Measurements from ENCODE around the gene SYN1.

DNA sequence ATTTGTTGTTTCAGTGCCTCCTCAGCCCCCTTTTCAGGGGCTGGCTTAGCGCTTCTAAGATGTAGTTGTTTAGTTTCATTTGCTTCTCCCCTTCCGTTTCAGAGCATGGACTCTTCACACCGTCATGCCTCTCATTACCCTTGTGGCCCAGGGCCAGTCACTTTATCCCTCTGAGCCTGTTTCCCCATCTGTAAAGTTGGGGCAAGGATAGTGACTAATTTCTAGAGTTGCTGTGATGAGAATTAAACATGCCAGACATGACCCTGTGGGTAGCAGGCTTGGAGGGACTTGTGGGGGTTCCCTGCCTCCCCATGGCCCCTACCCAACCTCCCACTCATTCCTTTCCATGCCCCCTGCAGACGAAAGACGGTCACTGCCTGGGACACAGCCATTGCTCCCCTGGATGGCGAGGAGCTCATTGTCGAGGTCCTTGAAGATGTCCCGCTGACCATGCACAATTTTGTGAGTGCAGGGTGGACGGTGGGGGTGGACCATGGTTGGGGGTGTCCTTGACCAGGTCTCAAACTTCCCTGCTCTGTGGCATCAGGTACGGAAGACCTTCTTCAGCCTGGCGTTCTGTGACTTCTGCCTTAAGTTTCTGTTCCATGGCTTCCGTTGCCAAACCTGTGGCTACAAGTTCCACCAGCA, 55.1 kb downstream of the SYN1 start:
- TF ChIP-seq, protein P1, sequence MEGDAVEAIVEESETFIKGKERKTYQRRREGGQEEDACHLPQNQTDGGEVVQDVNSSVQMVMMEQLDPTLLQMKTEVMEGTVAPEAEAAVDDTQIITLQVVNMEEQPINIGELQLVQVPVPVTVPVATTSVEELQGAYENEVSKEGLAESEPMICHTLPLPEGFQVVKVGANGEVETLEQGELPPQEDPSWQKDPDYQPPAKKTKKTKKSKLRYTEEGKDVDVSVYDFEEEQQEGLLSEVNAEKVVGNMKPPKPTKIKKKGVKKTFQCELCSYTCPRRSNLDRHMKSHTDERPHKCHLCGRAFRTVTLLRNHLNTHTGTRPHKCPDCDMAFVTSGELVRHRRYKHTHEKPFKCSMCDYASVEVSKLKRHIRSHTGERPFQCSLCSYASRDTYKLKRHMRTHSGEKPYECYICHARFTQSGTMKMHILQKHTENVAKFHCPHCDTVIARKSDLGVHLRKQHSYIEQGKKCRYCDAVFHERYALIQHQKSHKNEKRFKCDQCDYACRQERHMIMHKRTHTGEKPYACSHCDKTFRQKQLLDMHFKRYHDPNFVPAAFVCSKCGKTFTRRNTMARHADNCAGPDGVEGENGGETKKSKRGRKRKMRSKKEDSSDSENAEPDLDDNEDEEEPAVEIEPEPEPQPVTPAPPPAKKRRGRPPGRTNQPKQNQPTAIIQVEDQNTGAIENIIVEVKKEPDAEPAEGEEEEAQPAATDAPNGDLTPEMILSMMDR (IDR thresholded peaks at IDR 0.05) = no peak
- no peak for TF ChIP-seq POLR2A (IDR thresholded peaks at IDR 0.05)
